ENCODE data around the gene MGAT4A. TPM values are rescaled to one million over a fixed set of nuclear protein-coding genes. Genes with fewer than 3 reads are reported as not detected.

Gene MGAT4A
- total and polyA plus RNA-seq, 2 of the 13 experiments (the other 11 are each of a cell fraction or from before 2014, with no cell fraction given) = 47.2 to 90.9 TPM

- no peak for TF ChIP-seq GLMP (CRISPR knock-in tag; IDR thresholded peaks at IDR 0.05; ENCODE audit: borderline replicate concordance)
- TF ChIP-seq TAF15 (IDR thresholded peaks at IDR 0.05; ENCODE audit: low read depth, low read length, poor library complexity, severe bottlenecking) = peak; percentile 69
- TF ChIP-seq HMG20B (CRISPR knock-in tag; conservative IDR thresholded peaks at IDR 0.05) = no peak
- peak; percentile 58; the same call in 1 of the 2 replicates for TF ChIP-seq REXO4 (CRISPR knock-in tag; IDR thresholded peaks at IDR 0.05; ENCODE audit: borderline replicate concordance)
- no peak for TF ChIP-seq ONECUT2 (CRISPR knock-in tag; IDR thresholded peaks at IDR 0.05)
- 0 out of 2 replicates have a peak, but pooled peaks have one; percentile 11 for TF ChIP-seq ZNF414 (CRISPR knock-in tag; IDR thresholded peaks at IDR 0.05)
- no peak; the same call in 1 of the 2 replicates for TF ChIP-seq ZSCAN22 (CRISPR knock-in tag; IDR thresholded peaks at IDR 0.05)
- peak; percentile 73; the same call in 1 of the 2 replicates for TF ChIP-seq ZNF766 (CRISPR knock-in tag; IDR thresholded peaks at IDR 0.05; ENCODE audit: borderline replicate concordance)
- peak; percentile 72 for TF ChIP-seq SAP130 (CRISPR knock-in tag; IDR thresholded peaks at IDR 0.05; ENCODE audit: low read depth)
- no peak for TF ChIP-seq THYN1 (CRISPR knock-in tag; IDR thresholded peaks at IDR 0.05; ENCODE audit: borderline replicate concordance, low read depth)
- TF ChIP-seq ZHX1 (CRISPR knock-in tag; IDR thresholded peaks at IDR 0.05; ENCODE audit: low read depth) = no peak; the same call in 1 of the 2 replicates
- 0 out of 2 replicates have a peak, but pooled peaks have one; percentile 36 for TF ChIP-seq RELA (CRISPR knock-in tag; IDR thresholded peaks at IDR 0.05)
- 0 out of 2 replicates have a peak, but pooled peaks have one; percentile 37 for TF ChIP-seq MEF2D (CRISPR knock-in tag; IDR thresholded peaks at IDR 0.05)
- no peak for TF ChIP-seq TCF12 (IDR thresholded peaks at IDR 0.05)
- TF ChIP-seq TCF12 (CRISPR knock-in tag; IDR thresholded peaks at IDR 0.05) = peak; percentile 78; the same call in 1 of the 2 replicates
- peak; percentile 72; the same call in 1 of the 2 replicates for TF ChIP-seq PBX2 (CRISPR knock-in tag; IDR thresholded peaks at IDR 0.05)
- peak; percentile 28; the same call in 1 of the 2 replicates for TF ChIP-seq ZNF747 (CRISPR knock-in tag; IDR thresholded peaks at IDR 0.05; ENCODE audit: borderline replicate concordance)
- TF ChIP-seq ZNF788 (CRISPR knock-in tag; IDR thresholded peaks at IDR 0.05; ENCODE audit: borderline replicate concordance) = 0 out of 2 replicates have a peak, but pooled peaks have one; percentile 44
- TF ChIP-seq MXD3 (CRISPR knock-in tag; IDR thresholded peaks at IDR 0.05) = peak; percentile 68; the same call in 1 of the 2 replicates
- peak; percentile 67; the same call in 1 of the 2 replicates for TF ChIP-seq ZNF274 (CRISPR knock-in tag; IDR thresholded peaks at IDR 0.05)
- TF ChIP-seq GATA4 (IDR thresholded peaks at IDR 0.05; ENCODE audit: borderline replicate concordance, low read depth) = peak; percentile 51; the same call in 1 of the 2 replicates
Measured at GRCh38 chr2:98731041-98731893, at the start of gene MGAT4A (continued).
